HEK293 (cell line): ENCODE data around the gene GRIP1.

Experiments
- CTCF ChIA-PET: fragments of 350-600 bp; formaldehyde crosslinking; extraction: SDS; loops from one replicate; lab custom pipeline; 2021; ENCODE audit warnings: antibody characterized with exemption; lab: Yijun Ruan, JAX
- POLR2A ChIA-PET: fragments of 300-600 bp; formaldehyde crosslinking; extraction: SDS; loops from one replicate; lab custom pipeline; 2020; ENCODE audit warnings: antibody characterized with exemption, inconsistent platforms; lab: Yijun Ruan, JAX
- H3K27ac ChIP-seq: fragments of 200-500 bp; sonication (Bioruptor generic); 2 replicates; pipeline ENCODE4 v1.5.1; 2014; ENCODE audit warnings: low read depth, low read length, control low read depth, inconsistent platforms; ENCODE audit errors: extremely low read depth
- H3K36me3 ChIP-seq, 2 experiments: fragments of 200-500 bp in 1 of 2; sonication (Bioruptor generic) in 1 of 2; 1 replicate in 1 of 2; 2 replicates in 1 of 2; pipeline ENCODE4 v1.5.1; 2014 to 2017; ENCODE audit warnings: inconsistent platforms in 2 of 2, low read length in 2 of 2; ENCODE audit not compliant: control insufficient read depth in 2 of 2, insufficient read depth in 1 of 2
- H3K4me1 ChIP-seq: fragments of 200-500 bp; sonication (Bioruptor generic); 2 replicates; pipeline ENCODE4 v1.5.1; 2014; ENCODE audit warnings: mild to moderate bottlenecking, low read length, inconsistent platforms; ENCODE audit not compliant: control insufficient read depth, insufficient read depth
- H3K4me3 ChIP-seq: 2 replicates; pipeline ENCODE4 v1.5.1; 2011; ENCODE audit warnings: low read depth, mild to moderate bottlenecking, control low read depth, low read length, moderate library complexity
- H3K9me3 ChIP-seq: fragments of 200-500 bp; sonication (Bioruptor generic); 2 replicates; pipeline ENCODE4 v1.5.1; 2014; ENCODE audit warnings: low read depth, low read length, inconsistent platforms; ENCODE audit not compliant: control insufficient read depth, insufficient read depth
- KLF9 ChIP-seq: fragments of 450-650 bp; formaldehyde crosslinking; IDR thresholded peaks from 2 replicates; pipeline ENCODE4 v1.5.1; 2016; ENCODE audit warnings: missing biosample characterization, missing genetic modification characterization, low read depth
- OVOL3 ChIP-seq: fragments of 450-650 bp; formaldehyde crosslinking; IDR thresholded peaks from 2 replicates; pipeline ENCODE4 v1.5.1; 2016; ENCODE audit warnings: missing biosample characterization, missing genetic modification characterization
- SP7 ChIP-seq: fragments of 450-650 bp; formaldehyde crosslinking; IDR thresholded peaks from 2 replicates; pipeline ENCODE4 v1.5.1; 2016; ENCODE audit warnings: missing biosample characterization, missing genetic modification characterization
- TRIM28 ChIP-seq: IDR thresholded peaks from 2 replicates; pipeline ENCODE4 v1.6.1; 2011; ENCODE audit warnings: low read length, control low read depth, borderline replicate concordance
- YY1 ChIP-seq: fragments of 450-650 bp; formaldehyde crosslinking; IDR thresholded peaks from 2 replicates; pipeline ENCODE4 v1.5.1; 2018; ENCODE audit warnings: missing biosample characterization, missing genetic modification characterization
- ZBTB1 ChIP-seq: fragments of 450-650 bp; formaldehyde crosslinking; IDR thresholded peaks from 2 replicates; pipeline ENCODE4 v1.5.1; 2016; ENCODE audit warnings: missing biosample characterization, missing genetic modification characterization
- ZNF155 ChIP-seq: fragments of 450-650 bp; formaldehyde crosslinking; IDR thresholded peaks from 2 replicates; pipeline ENCODE4 v1.5.1; 2016; ENCODE audit warnings: missing biosample characterization, missing genetic modification characterization
- ZNF175 ChIP-seq: fragments of 450-650 bp; formaldehyde crosslinking; IDR thresholded peaks from 2 replicates; pipeline ENCODE4 v1.5.1; 2016; ENCODE audit warnings: missing biosample characterization, missing genetic modification characterization
- ZNF239 ChIP-seq: fragments of 450-650 bp; formaldehyde crosslinking; IDR thresholded peaks from 2 replicates; pipeline ENCODE4 v1.5.1; 2016; ENCODE audit warnings: missing biosample characterization, missing genetic modification characterization
- ZNF324 ChIP-seq: fragments of 450-650 bp; formaldehyde crosslinking; IDR thresholded peaks from 2 replicates; pipeline ENCODE4 v1.5.1; 2016; ENCODE audit warnings: missing biosample characterization, missing genetic modification characterization
- ZNF571 ChIP-seq: fragments of 450-650 bp; formaldehyde crosslinking; IDR thresholded peaks from 2 replicates; pipeline ENCODE4 v1.5.0; 2017; ENCODE audit warnings: missing biosample characterization, missing genetic modification characterization
- ZNF768 ChIP-seq: fragments of 450-650 bp; formaldehyde crosslinking; IDR thresholded peaks from 2 replicates; pipeline ENCODE4 v1.5.1; 2018; ENCODE audit warnings: missing biosample characterization, mild to moderate bottlenecking, missing genetic modification characterization
- ZNF830 ChIP-seq: fragments of 450-650 bp; IDR thresholded peaks from 2 replicates; pipeline ENCODE4 v1.5.0; 2018; ENCODE audit warnings: missing biosample characterization, missing genetic modification characterization, low read depth, mild to moderate bottlenecking, moderate library complexity
- TF ChIP-seq, protein P1 (sequence below): fragments of 450-650 bp; formaldehyde crosslinking; IDR thresholded peaks from 2 replicates; pipeline ENCODE4 v1.5.1; 2017; ENCODE audit warnings: missing biosample characterization, missing genetic modification characterization
- TF ChIP-seq, protein P2 (sequence below): fragments of 450-650 bp; formaldehyde crosslinking; conservative IDR thresholded peaks from 2 replicates; pipeline ENCODE4 v1.5.1; 2016; ENCODE audit warnings: low read depth, missing biosample characterization, missing genetic modification characterization
- TF ChIP-seq, protein P3 (sequence below): fragments of 450-650 bp; formaldehyde crosslinking; IDR thresholded peaks from 2 replicates; pipeline ENCODE4 v1.5.1; 2016; ENCODE audit warnings: missing biosample characterization, missing genetic modification characterization
- TF ChIP-seq, protein P4 (sequence below): fragments of 450-650 bp; formaldehyde crosslinking; IDR thresholded peaks from 2 replicates; pipeline ENCODE4 v1.5.1; 2016; ENCODE audit warnings: missing biosample characterization, missing genetic modification characterization
- TF ChIP-seq, protein P5 (sequence below): fragments of 450-650 bp; formaldehyde crosslinking; IDR thresholded peaks from 2 replicates; pipeline ENCODE4 v1.5.1; 2017; ENCODE audit warnings: missing biosample characterization, mild to moderate bottlenecking, missing genetic modification characterization, moderate library complexity

Gene GRIP1

DNA sequence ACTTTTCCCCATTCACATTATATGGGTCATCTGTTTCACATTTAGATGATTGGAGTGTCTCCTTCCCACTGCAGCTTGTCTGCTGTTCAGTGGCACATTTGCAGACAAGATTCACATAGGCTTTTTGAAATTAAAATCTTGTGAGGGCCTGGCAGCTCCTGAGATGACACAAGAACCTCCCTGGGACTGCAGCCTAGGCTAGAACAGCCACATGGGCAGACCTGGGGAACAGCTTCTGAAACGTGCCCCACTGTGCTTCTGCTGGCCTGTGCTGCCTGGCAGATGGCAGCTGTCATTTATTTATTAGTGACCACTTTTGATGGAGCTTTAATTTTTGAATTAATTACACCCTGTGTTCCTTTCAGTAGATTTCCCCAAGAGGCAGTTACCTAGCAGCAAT, 137.4 kb downstream of the GRIP1 start:
- no peak for TF ChIP-seq ZNF830 (tag by site-specific recombination)
- no peak for TF ChIP-seq ZNF239 (tag by site-specific recombination)
- no peak for TF ChIP-seq ZNF571 (tag by site-specific recombination)
- TF ChIP-seq ZNF175 (tag by site-specific recombination), result no peak
- TF ChIP-seq SP7 (tag by site-specific recombination), result no peak
- no peak for TF ChIP-seq OVOL3
- TF ChIP-seq, protein P1, sequence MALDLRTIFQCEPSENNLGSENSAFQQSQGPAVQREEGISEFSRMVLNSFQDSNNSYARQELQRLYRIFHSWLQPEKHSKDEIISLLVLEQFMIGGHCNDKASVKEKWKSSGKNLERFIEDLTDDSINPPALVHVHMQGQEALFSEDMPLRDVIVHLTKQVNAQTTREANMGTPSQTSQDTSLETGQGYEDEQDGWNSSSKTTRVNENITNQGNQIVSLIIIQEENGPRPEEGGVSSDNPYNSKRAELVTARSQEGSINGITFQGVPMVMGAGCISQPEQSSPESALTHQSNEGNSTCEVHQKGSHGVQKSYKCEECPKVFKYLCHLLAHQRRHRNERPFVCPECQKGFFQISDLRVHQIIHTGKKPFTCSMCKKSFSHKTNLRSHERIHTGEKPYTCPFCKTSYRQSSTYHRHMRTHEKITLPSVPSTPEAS (tag by site-specific recombination), result no peak
- TF ChIP-seq, protein P2, sequence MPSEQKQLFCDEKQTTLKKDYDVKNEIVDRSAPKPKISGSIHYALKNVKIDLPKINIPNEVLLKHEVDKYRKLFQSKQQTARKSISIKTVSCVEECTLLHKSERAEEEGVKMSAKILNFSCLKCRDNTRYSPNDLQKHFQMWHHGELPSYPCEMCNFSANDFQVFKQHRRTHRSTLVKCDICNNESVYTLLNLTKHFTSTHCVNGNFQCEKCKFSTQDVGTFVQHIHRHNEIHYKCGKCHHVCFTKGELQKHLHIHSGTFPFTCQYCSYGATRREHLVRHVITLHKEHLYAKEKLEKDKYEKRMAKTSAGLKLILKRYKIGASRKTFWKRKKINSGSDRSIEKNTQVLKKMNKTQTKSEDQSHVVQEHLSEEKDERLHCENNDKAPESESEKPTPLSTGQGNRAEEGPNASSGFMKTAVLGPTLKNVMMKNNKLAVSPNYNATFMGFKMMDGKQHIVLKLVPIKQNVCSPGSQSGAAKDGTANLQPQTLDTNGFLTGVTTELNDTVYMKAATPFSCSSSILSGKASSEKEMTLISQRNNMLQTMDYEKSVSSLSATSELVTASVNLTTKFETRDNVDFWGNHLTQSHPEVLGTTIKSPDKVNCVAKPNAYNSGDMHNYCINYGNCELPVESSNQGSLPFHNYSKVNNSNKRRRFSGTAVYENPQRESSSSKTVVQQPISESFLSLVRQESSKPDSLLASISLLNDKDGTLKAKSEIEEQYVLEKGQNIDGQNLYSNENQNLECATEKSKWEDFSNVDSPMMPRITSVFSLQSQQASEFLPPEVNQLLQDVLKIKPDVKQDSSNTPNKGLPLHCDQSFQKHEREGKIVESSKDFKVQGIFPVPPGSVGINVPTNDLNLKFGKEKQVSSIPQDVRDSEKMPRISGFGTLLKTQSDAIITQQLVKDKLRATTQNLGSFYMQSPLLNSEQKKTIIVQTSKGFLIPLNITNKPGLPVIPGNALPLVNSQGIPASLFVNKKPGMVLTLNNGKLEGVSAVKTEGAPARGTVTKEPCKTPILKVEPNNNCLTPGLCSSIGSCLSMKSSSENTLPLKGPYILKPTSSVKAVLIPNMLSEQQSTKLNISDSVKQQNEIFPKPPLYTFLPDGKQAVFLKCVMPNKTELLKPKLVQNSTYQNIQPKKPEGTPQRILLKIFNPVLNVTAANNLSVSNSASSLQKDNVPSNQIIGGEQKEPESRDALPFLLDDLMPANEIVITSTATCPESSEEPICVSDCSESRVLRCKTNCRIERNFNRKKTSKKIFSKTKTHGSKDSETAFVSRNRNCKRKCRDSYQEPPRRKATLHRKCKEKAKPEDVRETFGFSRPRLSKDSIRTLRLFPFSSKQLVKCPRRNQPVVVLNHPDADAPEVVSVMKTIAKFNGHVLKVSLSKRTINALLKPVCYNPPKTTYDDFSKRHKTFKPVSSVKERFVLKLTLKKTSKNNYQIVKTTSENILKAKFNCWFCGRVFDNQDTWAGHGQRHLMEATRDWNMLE, result no peak
- TF ChIP-seq ZNF768 (tag by site-specific recombination), result no peak
- TF ChIP-seq ZNF155, result no peak
- no peak for TF ChIP-seq TRIM28
- no peak for TF ChIP-seq ZBTB1 (tag by site-specific recombination)
- TF ChIP-seq, protein P3, sequence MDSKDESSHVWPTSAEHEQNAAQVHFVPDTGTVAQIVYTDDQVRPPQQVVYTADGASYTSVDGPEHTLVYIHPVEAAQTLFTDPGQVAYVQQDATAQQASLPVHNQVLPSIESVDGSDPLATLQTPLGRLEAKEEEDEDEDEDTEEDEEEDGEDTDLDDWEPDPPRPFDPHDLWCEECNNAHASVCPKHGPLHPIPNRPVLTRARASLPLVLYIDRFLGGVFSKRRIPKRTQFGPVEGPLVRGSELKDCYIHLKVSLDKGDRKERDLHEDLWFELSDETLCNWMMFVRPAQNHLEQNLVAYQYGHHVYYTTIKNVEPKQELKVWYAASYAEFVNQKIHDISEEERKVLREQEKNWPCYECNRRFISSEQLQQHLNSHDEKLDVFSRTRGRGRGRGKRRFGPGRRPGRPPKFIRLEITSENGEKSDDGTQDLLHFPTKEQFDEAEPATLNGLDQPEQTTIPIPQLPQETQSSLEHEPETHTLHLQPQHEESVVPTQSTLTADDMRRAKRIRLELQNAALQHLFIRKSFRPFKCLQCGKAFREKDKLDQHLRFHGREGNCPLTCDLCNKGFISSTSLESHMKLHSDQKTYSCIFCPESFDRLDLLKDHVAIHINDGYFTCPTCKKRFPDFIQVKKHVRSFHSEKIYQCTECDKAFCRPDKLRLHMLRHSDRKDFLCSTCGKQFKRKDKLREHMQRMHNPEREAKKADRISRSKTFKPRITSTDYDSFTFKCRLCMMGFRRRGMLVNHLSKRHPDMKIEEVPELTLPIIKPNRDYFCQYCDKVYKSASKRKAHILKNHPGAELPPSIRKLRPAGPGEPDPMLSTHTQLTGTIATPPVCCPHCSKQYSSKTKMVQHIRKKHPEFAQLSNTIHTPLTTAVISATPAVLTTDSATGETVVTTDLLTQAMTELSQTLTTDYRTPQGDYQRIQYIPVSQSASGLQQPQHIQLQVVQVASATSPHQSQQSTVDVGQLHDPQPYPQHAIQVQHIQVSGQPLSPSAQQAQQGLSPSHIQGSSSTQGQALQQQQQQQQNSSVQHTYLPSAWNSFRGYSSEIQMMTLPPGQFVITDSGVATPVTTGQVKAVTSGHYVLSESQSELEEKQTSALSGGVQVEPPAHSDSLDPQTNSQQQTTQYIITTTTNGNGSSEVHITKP (tag by site-specific recombination), result no peak
- TF ChIP-seq ZNF324, result no peak
- H3K27ac ChIP-seq, result no peak overlapping the region
- ChIA-PET POLR2A (no interaction called here), CTCF (interaction anchor here (0.7 kb wide), 1 partner anchor 27 kb away, joined by 3 read pairs; no protein-coding TSS in a partner anchor)
- H3K4me1 ChIP-seq, result no peaks in the 10 kb centered on the region
- no peaks in the 10 kb centered on the region for H3K36me3 ChIP-seq
- H3K9me3 ChIP-seq, result no peaks in the 10 kb centered on the region
- no peak overlapping the region for H3K4me3 ChIP-seq

DNA sequence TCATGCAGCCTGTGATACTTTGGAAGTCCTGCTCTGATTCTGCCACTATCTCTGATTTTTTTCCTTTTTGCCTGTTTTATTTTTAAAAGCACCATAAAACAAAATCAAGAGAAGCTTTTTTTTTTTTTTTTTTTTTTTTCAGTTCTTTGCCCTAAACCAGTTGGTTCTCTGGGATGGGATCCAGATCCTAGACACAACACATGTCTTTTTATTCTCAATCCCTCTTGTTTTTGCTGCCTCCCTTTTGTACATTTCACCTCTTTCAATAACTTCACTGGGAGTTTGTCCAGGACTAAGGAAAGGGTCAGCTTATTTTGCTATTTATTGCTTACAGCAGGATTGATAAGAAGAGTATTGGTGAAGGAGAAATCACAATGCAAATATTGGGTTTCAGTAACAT, 139.4 kb downstream of the GRIP1 start:
- no peak overlapping the region for H3K4me3 ChIP-seq
- H3K9me3 ChIP-seq, result no peaks in the 10 kb centered on the region
- CTCF ChIA-PET, result no interaction called here
- no peaks in the 10 kb centered on the region for H3K4me1 ChIP-seq
- no peaks in the 10 kb centered on the region for H3K36me3 ChIP-seq
- no peak overlapping the region for H3K27ac ChIP-seq
- POLR2A ChIA-PET, result no interaction called here
- TF ChIP-seq, protein P4, sequence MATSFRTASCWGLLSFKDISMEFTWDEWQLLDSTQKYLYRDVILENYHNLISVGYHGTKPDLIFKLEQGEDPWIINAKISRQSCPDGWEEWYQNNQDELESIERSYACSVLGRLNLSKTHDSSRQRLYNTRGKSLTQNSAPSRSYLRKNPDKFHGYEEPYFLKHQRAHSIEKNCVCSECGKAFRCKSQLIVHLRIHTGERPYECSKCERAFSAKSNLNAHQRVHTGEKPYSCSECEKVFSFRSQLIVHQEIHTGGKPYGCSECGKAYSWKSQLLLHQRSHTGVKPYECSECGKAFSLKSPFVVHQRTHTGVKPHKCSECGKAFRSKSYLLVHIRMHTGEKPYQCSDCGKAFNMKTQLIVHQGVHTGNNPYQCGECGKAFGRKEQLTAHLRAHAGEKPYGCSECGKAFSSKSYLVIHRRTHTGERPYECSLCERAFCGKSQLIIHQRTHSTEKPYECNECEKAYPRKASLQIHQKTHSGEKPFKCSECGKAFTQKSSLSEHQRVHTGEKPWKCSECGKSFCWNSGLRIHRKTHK (tag by site-specific recombination), result no peak
- TF ChIP-seq, protein P5, sequence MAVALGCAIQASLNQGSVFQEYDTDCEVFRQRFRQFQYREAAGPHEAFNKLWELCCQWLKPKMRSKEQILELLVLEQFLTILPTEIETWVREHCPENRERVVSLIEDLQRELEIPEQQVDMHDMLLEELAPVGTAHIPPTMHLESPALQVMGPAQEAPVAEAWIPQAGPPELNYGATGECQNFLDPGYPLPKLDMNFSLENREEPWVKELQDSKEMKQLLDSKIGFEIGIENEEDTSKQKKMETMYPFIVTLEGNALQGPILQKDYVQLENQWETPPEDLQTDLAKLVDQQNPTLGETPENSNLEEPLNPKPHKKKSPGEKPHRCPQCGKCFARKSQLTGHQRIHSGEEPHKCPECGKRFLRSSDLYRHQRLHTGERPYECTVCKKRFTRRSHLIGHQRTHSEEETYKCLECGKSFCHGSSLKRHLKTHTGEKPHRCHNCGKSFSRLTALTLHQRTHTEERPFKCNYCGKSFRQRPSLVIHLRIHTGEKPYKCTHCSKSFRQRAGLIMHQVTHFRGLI (tag by site-specific recombination), result no peak
- TF ChIP-seq KLF9 (tag by site-specific recombination) (no peak), ZNF324 (no peak), YY1 (no peak)
